Effector CD4-positive, alpha-beta T cell (primary cell): ENCODE data around the gene SIKE1.
"Not testable (repeated sequence)": the region's sequence is repeated elsewhere in the genome, so short reads cannot be mapped to it uniquely, and the experiment has no call there.

Experiments
- DNase-seq: peaks from one replicate; pipeline ENCODE4 v3.0.0-alpha.2; 2020
- total RNA-seq: gene quantifications from one replicate; lab custom pipeline; 2026; lab: John Stamatoyannopoulos, UW

The SIKE1 gene
- total RNA-seq = 73.0 reads per million, percentile 76 among the genes with 10 or more reads in this experiment

DNA sequence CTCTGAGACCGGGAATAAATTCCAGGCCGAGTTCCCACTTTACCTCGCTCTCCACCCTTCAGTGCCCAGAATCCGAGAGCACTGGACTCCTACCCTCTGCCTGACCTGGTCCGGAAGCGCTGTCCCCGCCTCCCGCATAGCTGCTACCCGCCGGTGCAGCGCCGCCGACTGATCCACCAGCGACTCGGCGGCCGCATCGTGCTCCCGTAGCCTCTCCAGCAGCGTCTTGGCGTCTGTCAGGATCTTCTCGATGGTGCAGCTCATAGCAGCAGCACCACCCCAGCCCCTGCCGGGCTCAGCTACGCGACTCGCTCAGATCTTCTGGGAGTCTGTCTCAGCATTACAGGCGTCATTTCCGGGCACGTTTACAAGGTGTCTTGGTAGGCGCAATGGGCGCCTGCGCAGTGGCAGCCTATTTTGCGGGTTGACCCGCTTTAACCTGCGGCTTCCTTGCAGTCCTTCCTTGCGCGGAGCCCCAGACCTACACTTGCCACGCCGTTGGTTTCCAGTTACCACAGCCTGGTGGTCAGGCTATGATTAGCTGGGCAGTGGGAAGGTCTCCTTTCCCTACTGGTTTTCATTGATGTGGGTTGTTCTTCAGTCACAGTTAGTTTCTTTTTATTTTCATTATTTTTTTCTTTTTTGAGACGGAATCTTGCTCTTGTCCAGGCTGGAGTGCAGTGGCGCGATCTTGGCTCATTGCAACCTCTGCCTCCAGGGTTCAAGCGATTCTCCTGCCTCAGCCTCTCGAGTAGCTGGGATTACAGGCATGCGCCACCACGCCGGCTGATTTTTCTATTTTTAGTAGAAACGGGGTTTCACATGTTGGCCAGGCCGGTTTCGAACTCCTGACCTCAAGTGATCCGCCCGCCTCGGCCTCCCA lies at the start of gene SIKE1:
SIKE1 (minus strand) TSS at position 342 of the 883 bp plus-strand sequence; CDS start at position 264, 78 bp downstream.
- peak; percentile 95 for DNase-seq

DNA sequence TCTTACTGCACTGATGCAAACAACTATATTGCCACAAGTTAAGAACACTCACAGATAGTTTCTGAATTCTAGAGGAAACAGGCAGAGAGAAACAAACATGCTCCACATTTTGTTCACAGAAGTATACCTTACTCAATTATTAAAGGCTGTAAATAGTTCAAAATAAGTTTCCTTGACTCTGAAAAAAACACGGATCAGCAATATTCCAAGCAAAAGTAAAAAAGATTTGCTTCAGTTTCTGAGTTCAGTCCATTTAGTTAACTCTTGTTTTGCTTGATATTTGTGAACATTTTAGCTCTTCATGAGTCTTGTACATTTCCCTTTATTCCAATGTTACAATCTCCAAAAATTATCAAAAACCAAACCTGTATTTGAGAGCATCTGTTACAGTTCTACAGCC lies 49.6 kb upstream of the SIKE1 start:
- DNase-seq = not testable (repeated sequence)

DNA sequence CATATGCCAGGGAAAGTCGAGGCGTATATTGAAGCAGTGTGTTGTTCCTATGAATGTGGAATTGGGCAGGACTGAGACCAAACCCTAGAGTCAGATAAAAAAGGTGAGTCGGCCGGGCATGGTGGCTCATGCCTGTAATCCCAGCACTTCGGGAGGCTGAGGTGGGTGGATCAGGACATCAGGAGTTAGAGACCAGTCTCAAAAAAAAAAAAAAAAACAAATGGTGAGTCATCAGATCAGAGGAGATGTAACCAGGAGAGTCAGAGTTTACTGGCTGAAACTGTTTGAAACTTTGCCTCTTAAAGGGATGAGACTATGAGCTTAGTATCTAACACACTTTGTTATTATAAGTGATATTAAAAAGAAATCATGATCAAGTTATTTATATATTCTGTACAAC lies 47.8 kb upstream of the SIKE1 start:
- no peak for DNase-seq

DNA sequence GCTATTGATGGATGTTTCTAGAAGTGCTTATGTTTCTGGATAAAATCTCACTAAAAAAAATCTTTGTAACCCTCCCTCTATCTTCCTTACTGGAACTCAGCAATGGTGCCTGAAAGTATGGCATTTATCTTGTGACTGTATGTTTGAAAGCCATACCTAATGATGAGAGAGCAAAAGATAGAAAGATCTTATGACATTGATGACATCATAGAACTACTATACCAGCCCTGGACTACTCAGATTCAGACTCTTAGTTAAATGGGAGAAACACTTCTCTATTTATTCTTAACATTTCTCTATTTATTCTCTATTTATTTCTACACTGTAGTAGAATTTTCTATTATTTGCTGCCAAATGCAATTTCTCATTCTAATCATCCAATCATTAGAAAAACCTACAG lies 41.5 kb upstream of the SIKE1 start:
- no peak for DNase-seq

DNA sequence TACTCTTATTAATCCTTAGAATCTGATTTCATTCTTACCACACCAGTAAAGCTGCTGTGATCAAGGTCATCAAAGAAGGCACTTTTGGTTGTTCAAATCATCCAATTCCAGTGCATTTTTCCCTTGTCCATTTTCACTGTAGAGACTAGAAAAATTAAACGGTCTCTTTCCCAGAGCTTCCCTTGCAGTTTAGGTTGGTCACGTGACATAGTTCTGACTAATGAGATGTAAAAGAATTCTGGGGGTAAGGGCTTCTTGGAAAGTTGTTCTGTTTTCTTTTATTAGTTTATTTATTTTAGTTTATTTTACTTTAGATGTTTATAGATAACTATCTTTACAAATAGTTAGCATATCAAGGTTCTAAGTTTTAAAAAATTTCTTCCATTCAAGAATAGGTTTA lies 39.9 kb upstream of the SIKE1 start:
- no peak for DNase-seq

DNA sequence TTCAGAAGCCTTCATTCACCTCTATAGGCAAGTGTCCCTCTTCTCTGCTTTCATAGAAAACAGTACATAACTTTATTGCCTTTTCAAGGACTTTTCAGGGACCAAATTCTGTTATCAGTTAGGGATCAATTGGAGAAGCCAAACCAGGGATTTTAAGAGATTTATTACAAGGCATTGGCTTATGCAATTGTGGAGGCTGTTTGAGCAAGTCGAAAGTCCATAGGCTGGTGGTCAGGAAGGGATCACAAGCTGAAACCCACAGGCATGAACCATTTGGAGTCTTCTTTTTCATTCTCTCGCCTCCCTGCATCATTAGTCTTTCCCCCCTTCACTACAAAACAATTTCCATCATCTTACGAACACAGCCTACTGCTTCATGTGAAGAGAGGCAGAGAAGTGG lies 39.4 kb upstream of the SIKE1 start:
- DNase-seq = no peak

DNA sequence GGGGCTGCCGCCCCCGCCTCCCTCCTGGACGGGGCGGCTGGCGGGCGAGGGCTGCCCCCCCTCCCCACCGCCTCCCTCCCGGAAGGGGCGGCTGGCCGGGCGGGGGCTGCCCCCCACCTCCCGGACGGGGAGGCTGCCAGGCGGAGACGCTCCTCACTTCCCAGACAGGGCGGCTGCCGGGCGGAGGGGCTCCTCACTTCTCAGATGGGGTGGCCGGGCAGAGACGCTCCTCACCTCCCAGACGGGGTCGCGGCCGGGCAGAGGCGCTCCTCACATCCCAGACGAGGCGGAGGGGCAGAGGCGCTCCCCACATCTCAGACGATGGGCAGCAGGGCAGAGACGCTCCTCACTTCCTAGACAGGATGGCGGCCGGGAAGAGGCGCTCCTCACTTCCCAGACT lies 24.0 kb upstream of the SIKE1 start:
- DNase-seq = not testable (repeated sequence)

DNA sequence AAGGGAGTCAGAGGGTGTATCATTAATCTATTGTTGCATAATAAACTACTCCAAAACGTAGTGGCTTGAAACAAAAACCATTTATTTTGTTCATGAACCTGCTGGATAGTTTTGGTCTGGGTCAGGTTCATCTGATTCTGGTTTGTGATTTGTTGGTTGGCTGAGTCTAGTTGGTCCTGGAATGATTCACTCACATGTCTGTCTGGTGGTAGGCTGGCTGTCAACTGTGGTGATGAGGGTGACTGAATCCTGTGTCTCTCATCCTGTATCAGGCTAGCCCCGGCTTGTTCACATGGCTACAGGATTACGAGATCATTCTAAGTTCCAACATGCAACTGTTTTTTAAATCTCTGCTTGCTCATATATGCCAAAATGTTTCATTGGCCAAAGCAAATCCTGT lies 22.5 kb upstream of the SIKE1 start:
- DNase-seq = no peak

DNA sequence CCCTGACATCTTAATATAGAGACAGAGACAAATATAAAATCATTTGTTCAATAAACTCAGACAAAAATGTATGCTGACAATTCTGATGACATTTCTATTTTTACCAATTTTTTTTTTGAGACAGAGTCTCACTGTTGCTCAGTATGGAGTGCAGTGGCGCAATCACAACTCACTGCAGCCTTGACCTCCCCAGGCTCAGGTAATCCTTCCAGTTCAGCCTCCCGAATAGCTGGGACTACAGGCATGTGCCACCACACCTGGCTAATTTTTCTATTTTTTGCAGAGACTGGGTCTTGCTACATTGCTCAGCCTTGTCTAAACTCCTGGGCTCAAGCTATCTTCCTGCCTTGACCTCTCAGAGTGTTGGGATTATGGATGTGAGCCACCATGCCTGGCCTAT lies 13.6 kb upstream of the SIKE1 start:
- no peak for DNase-seq

DNA sequence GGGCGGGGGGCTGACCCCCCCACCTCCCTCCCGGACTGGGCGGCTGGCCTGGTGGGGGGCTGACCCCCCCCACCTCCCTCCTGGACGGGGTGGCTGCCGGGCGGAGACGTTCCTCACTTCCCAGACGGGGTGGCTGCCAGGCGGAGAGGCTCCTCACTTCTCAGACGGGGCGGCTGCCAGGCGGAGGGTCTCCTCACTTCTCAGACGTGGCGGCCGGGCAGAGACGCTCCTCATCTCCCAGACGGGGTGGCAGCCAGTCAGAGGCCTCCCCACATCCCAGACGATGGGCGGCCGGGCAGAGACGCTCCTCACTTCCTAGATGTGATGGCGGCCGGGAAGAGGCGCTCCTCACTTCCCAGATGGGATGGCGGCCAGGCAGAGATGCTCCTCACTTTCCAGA lies 10.1 kb upstream of the SIKE1 start:
- not testable (repeated sequence) for DNase-seq

DNA sequence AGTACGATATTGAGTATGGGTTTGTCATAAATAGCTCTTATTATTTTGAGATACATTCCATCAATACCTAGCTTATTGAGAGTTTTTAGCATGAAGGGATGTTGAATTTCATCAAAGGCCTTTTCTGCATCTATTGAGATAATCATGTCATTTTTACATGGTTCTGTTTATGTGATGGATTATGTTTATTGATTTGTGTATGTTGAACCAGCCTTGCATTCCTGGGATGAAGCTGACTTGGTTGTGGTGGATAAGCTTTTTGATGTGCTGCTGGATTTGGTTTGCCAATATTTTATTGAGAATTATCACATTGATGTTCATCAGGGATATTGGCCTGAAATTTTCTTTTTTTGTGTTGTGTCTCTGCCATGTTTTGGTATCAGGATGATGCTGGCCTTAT lies 6.0 kb upstream of the SIKE1 start:
- not testable (repeated sequence) for DNase-seq

DNA sequence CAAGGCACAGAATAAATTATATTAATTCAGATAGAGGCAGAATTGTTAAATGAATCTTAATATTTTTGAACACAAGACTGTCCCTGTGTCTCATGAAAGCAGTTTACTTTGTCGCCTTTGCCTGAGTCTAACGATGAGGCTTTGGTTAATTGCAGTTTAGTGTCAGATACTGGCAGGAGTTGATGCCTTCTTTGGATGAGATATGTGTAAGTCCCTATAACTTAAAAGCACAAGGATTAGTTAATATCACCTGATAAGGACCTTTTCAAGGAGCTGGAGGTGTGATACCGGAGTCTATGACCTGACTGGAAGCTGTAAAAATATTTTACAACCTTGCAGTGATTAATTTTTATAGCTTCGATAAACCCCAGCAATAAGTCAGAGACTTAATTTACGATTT lies 2.0 kb upstream of the SIKE1 start:
- no peak for DNase-seq

DNA sequence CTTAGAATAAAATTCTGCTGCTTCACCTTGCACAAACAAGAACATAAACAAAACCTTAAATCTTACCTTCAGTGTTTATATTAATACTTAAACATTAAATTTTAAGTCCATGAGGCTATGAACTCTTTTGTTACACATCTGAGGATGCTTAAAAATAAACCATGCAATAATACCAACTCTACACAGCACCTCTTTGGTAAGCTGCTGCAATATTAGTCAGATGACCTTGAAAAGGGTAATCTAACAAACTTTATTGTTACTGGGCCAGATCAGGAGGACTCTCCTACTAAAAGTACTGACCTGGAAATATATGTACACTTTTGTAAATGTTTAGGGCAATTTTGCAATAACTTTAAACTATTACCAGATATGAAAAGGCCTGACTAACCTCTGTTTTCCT lies 763 bp downstream of the SIKE1 start:
- DNase-seq = no peak

DNA sequence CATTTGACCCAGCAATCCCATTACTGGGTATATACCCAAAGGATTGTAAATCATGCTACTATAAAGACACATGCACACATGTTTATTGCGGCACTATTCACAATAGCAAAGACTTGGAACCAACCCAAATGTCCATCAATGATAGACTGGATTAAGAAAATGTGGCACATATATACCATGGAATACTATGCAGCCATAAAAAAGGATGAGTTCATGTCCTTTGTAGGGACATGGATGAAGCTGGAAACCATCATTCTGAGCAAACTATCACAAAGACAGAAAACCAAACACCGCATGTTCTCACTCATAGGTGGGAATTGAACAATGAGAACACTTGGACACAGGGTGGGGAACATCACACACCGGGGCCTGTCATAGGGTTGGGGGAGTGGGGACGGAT lies 3.8 kb downstream of the SIKE1 start:
- DNase-seq = not testable (repeated sequence)

DNA sequence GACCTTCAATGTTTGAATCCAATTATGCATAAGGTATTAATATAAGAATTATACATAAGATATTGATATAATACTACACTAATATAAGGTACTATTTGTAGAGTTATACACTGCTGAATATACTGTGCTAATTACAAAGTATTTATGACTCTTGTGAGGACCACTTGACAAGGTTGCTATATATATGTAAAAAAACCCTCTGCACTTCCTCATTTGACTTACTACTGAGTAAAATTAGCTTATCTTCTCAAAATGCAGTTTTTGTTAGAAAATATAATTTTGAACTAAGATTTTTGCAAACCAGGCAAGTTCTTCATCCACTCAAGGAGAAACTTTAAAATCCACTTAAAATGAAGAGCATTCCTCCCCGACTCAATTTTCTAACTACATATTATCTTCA lies 8.5 kb downstream of the SIKE1 start:
- DNase-seq = no peak

DNA sequence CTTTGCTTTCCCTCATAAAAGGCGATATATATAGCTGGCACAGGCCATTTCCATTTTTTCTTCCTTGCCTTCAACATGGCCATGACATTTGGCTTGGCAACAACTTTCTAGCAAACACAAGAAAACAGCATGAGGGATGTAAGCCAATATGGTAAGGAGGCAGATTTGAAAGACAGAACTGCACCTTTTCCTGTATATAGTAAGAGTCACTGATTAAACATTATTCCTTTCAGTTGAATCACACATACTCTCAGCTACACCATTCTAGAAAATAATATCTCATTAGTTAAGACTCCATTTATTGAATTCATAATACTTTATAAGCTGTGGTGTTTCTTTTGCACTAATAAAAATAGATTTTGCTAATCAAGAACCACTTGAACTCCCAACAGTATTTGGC lies 9.5 kb downstream of the SIKE1 start:
- DNase-seq = no peak

DNA sequence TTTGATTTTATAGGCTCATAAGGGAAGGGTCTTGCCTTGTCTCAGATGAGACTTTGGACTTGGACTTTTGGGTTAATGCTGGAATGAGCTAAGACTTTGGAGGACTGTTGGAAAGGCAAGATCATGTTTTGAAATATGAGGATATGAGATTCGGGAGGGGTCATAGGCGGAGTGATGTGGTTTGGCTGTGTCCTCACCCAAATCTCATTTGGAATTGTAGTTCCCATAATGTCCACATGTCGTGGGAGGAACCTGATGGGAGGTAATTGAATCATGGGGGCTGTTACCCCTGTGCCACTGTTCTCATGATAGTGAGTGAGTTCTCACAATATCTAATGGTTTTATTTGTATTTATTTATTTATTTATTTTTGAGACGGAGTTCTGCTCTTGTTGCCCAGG lies 15.8 kb downstream of the SIKE1 start:
- no peak for DNase-seq

DNA sequence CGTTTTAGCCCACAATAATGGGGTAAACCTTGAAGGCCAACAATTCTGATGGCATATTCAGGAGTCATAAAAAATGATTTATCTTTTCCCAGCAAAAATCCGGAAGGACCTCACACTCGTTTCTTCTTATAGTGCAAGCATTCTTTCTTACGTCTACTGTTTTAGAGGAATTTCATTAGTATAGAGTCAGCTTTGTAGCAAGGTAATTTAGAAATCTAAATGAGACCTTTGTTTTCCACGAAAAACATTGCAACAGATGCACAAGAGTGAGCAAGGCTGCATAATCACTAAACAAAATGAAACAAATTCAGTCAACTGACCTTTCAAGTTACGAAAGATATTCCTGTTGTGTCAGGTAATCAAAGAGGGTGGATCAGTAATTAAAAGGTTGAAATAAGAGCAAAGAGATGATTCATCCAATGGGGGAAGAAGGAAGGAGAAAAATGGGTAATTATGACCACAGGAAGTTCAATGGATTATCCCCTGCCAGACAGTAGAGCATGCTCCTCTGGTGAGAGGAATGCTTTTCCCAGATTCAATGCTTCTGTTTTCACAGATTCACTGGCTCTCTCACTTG lies 22.1 kb downstream of the SIKE1 start:
- no peak for DNase-seq

DNA sequence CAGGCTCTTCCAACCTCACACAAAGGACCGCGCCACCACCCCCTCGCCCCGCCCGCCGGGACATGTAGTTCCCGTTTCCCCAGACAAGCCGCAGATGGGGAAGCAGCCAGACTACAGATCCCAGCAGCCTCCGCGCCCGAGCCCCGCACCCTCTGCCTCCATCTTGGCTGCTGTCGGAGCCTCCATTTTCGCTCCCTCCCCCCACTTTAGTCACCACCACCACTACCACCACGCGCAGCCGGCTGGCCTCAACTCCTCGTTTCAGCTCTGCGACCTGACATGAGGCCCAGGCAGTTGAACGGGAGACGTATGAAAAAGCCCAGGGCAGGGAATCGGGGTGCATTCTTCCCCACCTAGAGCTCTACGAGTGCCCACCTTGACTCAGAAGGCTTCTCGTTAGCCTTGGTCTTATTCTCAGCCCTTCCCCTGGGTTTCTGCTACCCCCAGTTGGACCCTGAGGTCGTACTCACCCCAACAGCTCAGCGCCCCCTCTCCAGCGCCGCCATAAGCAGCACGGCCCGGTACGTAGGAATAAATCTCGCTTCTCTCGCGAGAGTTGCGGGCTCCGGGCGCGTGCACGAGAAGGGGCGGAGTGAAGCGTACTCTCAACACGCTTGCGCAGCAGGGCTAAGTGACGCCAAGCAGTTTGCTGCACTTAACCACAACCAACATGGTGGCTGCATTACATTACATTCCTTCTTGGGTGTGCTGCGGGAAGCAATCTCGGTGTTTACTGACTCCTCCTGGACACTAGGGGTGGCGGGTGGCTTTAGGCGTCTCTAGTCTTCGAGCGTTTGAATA lies 22.8 kb downstream of the SIKE1 start, which contains the start of gene CSDE1:
CSDE1 (minus strand) TSS at position 530 of the 801 bp plus-strand sequence. CDS start 18,094 bp downstream, outside the sequence.
- DNase-seq = peak; percentile 97

DNA sequence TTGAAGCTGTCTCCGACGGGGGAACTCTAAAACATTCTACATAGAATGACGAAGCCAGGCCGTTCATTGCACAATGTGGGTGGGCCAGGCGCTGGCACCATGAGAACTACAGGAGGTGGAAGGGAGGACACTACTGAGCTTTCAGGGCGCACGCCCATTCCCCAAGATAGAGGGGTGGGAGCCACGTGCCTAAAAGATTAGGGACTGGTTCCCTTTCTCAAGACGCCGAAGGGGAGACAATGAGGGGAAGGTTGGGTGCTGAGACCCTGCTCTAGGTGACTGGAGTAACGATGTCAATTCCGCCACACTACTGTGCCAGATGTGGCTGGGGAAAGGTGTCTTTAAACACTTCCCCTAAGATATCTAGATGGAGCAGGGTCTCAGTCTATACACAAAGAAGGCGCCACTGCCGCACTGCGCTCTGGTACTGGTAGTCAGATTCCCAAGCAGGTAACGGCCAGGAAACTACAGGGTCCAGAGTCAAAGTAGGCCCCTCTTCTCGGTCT lies 23.5 kb downstream of the SIKE1 start:
- no peak for DNase-seq

DNA sequence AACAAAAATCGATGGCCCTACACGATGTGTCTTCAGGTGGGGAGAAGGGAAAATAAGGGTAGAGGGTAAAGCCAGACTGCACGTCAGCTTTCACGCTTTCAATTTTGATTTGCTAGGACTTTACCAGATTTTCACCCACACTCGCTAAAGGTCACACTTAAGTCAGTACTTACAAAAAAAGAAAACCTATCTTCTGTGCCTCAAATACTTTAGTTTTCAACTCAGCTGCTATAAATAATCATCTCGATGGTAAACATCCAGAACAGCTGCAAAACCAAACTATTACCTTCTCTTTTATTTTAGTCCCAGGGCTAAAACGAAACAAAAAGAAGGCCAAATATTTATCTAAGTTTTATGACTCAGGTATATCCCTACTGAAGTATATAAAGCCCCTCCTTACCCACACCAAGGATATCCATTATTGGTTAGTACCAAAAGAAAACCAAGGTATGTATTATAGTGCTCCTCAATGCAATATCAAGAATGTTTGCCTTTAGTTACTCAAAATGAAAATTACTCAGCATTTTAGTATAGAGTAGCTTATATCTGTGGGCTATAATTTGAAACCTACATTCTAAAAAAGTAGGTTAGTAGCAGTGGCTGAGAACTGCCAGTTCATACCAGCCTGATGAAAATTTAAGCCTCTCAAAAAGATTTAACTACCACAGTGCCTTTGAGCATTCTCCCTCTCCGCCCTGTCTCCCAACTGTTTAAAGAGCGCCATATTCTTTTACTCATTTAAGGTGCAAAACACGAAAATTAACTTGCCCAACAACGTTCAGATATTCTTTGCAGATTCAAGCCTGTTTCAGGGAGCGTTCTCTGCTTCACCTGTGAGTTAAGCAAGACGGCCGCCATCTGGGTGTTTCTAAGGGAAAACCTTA lies 24.2 kb downstream of the SIKE1 start:
- DNase-seq = no peak
